Neural cell (in vitro differentiated cells): ENCODE measurements around the gene SMIM10. TPM values are rescaled to one million over a fixed set of nuclear protein-coding genes. Genes with fewer than 3 reads are reported as not detected.

ENCODE experiments used
- H2AFZ ChIP-seq: fragments of 200-600, 300-800 bp; sonication (generic), shearing (Covaris generic); 2 replicates; pipeline ENCODE4 v1.6.0; 2014; ENCODE audit warnings: low read depth, mild to moderate bottlenecking, antibody characterized with exemption, low read length, moderate library complexity
- H3F3A ChIP-seq: fragments of 200-600 bp; shearing (Covaris generic); 2 replicates; pipeline ENCODE4 v1.6.1; 2016; ENCODE audit warnings: mild to moderate bottlenecking, moderate library complexity, mixed read lengths, antibody characterized with exemption, low read length; ENCODE audit not compliant: insufficient read depth, poor library complexity, severe bottlenecking
- H3K27ac ChIP-seq: fragments of 200-600, 300-800 bp; sonication (generic), shearing (Covaris generic); 2 replicates; pipeline ENCODE4 v1.5.1; 2014; ENCODE audit warnings: mild to moderate bottlenecking, low read length, moderate library complexity
- H3K27me3 ChIP-seq: fragments of 300-800, 200-600 bp; sonication (generic), shearing (Covaris generic); 2 replicates; pipeline ENCODE4 v1.6.0; 2014; ENCODE audit warnings: mild to moderate bottlenecking, low read depth, low read length, moderate library complexity; ENCODE audit not compliant: insufficient read depth
- H3K36me3 ChIP-seq: fragments of 300-800, 200-600 bp; sonication (generic), shearing (Covaris generic); 2 replicates; pipeline ENCODE4 v1.5.1; 2014; ENCODE audit warnings: mild to moderate bottlenecking, antibody characterized with exemption, low read length, moderate library complexity; ENCODE audit not compliant: insufficient read depth
- H3K4me2 ChIP-seq: fragments of 300-800, 200-600 bp; sonication (generic), shearing (Covaris generic); 2 replicates; pipeline ENCODE4 v1.6.0; 2014; ENCODE audit warnings: mild to moderate bottlenecking, low read length
- H3K4me3 ChIP-seq: fragments of 300-800, 200-600 bp; sonication (generic), shearing (Covaris generic); 2 replicates; pipeline ENCODE4 v1.5.1; 2014; ENCODE audit warnings: mild to moderate bottlenecking, low read length, moderate library complexity
- H3K79me2 ChIP-seq: fragments of 200-600 bp; shearing (Covaris generic); replicated peaks from 2 replicates; pipeline ENCODE4 v1.6.0; 2014; ENCODE audit warnings: mild to moderate bottlenecking, low read length, moderate library complexity; ENCODE audit not compliant: insufficient read depth
- H3K9ac ChIP-seq: fragments of 300-800, 200-600 bp; sonication (generic), shearing (Covaris generic); 2 replicates; pipeline ENCODE4 v1.6.1; 2016; ENCODE audit warnings: mild to moderate bottlenecking, low read length, mixed read lengths
- H3K9me2 ChIP-seq: fragments of 200-600 bp; shearing (Covaris generic); 2 replicates; pipeline ENCODE4 v1.6.1; 2016; ENCODE audit warnings: mild to moderate bottlenecking, low read length, mixed read lengths; ENCODE audit not compliant: insufficient read depth
- H3K9me3 ChIP-seq: fragments of 200-600, 300-800 bp; sonication (generic), shearing (Covaris generic); 2 replicates; pipeline ENCODE4 v1.6.1; 2016; ENCODE audit warnings: mild to moderate bottlenecking, mixed run types, low read length, moderate library complexity, mixed read lengths
- H4K20me1 ChIP-seq: fragments of 200-600 bp; shearing (Covaris generic); 2 replicates; pipeline ENCODE4 v1.6.1; 2016; ENCODE audit warnings: mild to moderate bottlenecking, mixed run types; ENCODE audit not compliant: insufficient read depth
- EP300 ChIP-seq: fragments of 450-650 bp; conservative IDR thresholded peaks from 2 replicates; pipeline ENCODE4 v1.6.1; 2014; ENCODE audit warnings: antibody characterized with exemption, mild to moderate bottlenecking, moderate library complexity; ENCODE audit not compliant: poor library complexity, severe bottlenecking
- EZH2 ChIP-seq: fragments of 200-600, 300-800 bp; shearing (Covaris generic), sonication (generic); IDR thresholded peaks from 2 replicates; pipeline ENCODE4 v1.6.1; 2014; ENCODE audit warnings: antibody characterized with exemption, low read length, borderline replicate concordance, mild to moderate bottlenecking; ENCODE audit not compliant: insufficient read depth, poor library complexity, severe bottlenecking
- MXI1 ChIP-seq: fragments of 450-650 bp; conservative IDR thresholded peaks from 2 replicates; pipeline ENCODE4 v1.6.1; 2014; ENCODE audit warnings: antibody characterized with exemption, mild to moderate bottlenecking; ENCODE audit not compliant: poor library complexity, severe bottlenecking
- POLR2AphosphoS5 ChIP-seq: IDR thresholded peaks from 2 replicates; pipeline ENCODE4 v1.6.1; 2012
- RAD21 ChIP-seq: fragments of 450-650 bp; conservative IDR thresholded peaks from 2 replicates; pipeline ENCODE4 v1.6.1; 2014; ENCODE audit warnings: antibody characterized with exemption, mild to moderate bottlenecking, moderate library complexity
- SMC3 ChIP-seq: fragments of 450-650 bp; conservative IDR thresholded peaks from 2 replicates; pipeline ENCODE4 v1.6.1; 2014; ENCODE audit warnings: antibody characterized with exemption, mild to moderate bottlenecking, moderate library complexity; ENCODE audit not compliant: poor library complexity
- TAF1 ChIP-seq: IDR thresholded peaks from 2 replicates; pipeline ENCODE4 v1.6.1; 2012; ENCODE audit warnings: low read depth
- polyA plus RNA-seq: library from polyadenylated mRNA; depleted of rRNA; stranded (reverse); fragments of >200 nt; gene quantifications from 2 replicates; pipeline ENCODE4 v1.2.3, GENCODE V29; 2014
- TF ChIP-seq, protein P1 (sequence below): fragments of 450-650 bp; IDR thresholded peaks from 2 replicates; pipeline ENCODE4 v1.5.1; 2014; ENCODE audit warnings: antibody characterized with exemption, mild to moderate bottlenecking, moderate library complexity; ENCODE audit not compliant: poor library complexity, severe bottlenecking
- TF ChIP-seq, protein P2 (sequence below): IDR thresholded peaks from 2 replicates; pipeline ENCODE4 v1.6.1; 2012; ENCODE audit warnings: borderline replicate concordance

SMIM10 gene
- polyA plus RNA-seq, 1 donor from 2014 or later: not detected

DNA sequence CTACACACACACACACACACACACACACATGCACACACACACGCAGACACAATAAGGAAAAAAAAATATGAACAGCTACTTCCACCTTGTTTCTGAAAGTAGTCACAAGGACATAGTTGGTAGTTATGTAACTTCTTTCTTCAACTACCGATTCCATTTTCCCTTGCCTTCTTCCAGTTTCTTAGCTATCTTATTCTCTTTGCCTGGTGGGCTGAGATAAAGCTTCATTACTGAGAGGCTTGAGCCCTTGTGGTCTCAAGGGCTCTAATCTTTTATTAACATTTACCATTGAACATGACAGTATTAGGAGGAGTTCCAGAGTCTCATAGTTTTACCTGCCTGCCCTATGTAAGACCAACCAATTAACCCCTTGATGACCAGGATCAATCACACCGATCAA lies 8.9 kb upstream of the SMIM10 start:
- TF ChIP-seq MXI1 (no peak), EP300 (no peak), SMC3 (no peak), POLR2AphosphoS5 (no peak), TAF1 (no peak)
- TF ChIP-seq, protein P1, sequence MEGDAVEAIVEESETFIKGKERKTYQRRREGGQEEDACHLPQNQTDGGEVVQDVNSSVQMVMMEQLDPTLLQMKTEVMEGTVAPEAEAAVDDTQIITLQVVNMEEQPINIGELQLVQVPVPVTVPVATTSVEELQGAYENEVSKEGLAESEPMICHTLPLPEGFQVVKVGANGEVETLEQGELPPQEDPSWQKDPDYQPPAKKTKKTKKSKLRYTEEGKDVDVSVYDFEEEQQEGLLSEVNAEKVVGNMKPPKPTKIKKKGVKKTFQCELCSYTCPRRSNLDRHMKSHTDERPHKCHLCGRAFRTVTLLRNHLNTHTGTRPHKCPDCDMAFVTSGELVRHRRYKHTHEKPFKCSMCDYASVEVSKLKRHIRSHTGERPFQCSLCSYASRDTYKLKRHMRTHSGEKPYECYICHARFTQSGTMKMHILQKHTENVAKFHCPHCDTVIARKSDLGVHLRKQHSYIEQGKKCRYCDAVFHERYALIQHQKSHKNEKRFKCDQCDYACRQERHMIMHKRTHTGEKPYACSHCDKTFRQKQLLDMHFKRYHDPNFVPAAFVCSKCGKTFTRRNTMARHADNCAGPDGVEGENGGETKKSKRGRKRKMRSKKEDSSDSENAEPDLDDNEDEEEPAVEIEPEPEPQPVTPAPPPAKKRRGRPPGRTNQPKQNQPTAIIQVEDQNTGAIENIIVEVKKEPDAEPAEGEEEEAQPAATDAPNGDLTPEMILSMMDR: no peak
- H3K4me3 ChIP-seq: no peak overlapping the region
- no peak overlapping the region for H3K27ac ChIP-seq

DNA sequence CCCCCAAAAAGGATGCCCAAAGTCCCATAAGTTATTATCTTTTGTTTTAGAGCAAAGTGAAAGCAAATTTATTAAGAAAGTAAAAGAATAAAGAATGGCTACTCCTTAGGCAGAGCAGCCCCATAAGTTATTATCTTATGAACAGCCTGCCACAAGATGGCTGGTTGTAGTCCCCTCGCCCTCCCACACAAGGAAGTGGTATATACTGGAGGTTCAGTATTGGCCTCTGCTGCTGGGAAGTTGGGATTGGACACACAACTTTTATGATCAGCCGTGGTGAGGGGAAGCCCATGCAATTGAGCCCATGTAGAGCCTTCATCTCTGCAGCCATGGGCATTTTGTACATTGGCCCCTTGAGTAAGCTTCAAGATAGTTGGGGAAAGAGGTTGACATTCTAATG lies 8.0 kb upstream of the SMIM10 start:
- H3K9me3 ChIP-seq: no peaks in the 10 kb centered on the region
- no peaks in the 10 kb centered on the region for H3K36me3 ChIP-seq
- H3K27me3 ChIP-seq: no peaks in the 10 kb centered on the region
- H3K27ac ChIP-seq: no peak overlapping the region
- no peak overlapping the region for H3K9ac ChIP-seq
- no peaks in the 10 kb centered on the region for H3K79me2 ChIP-seq
- no peaks in the 10 kb centered on the region for H3F3A ChIP-seq
- H3K4me3 ChIP-seq: no peak overlapping the region
- H3K4me2 ChIP-seq: no peak overlapping the region
- no peak overlapping the region for H2AFZ ChIP-seq
- H4K20me1 ChIP-seq: no peaks in the 10 kb centered on the region
- H3K9me2 ChIP-seq: no peaks in the 10 kb centered on the region
- TF ChIP-seq EP300 (no peak), POLR2AphosphoS5 (no peak), SMC3 (no peak), MXI1 (no peak)
- TF ChIP-seq, protein P2, sequence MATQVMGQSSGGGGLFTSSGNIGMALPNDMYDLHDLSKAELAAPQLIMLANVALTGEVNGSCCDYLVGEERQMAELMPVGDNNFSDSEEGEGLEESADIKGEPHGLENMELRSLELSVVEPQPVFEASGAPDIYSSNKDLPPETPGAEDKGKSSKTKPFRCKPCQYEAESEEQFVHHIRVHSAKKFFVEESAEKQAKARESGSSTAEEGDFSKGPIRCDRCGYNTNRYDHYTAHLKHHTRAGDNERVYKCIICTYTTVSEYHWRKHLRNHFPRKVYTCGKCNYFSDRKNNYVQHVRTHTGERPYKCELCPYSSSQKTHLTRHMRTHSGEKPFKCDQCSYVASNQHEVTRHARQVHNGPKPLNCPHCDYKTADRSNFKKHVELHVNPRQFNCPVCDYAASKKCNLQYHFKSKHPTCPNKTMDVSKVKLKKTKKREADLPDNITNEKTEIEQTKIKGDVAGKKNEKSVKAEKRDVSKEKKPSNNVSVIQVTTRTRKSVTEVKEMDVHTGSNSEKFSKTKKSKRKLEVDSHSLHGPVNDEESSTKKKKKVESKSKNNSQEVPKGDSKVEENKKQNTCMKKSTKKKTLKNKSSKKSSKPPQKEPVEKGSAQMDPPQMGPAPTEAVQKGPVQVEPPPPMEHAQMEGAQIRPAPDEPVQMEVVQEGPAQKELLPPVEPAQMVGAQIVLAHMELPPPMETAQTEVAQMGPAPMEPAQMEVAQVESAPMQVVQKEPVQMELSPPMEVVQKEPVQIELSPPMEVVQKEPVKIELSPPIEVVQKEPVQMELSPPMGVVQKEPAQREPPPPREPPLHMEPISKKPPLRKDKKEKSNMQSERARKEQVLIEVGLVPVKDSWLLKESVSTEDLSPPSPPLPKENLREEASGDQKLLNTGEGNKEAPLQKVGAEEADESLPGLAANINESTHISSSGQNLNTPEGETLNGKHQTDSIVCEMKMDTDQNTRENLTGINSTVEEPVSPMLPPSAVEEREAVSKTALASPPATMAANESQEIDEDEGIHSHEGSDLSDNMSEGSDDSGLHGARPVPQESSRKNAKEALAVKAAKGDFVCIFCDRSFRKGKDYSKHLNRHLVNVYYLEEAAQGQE: no peak

More for the DNA sequence above, 8.9 kb upstream of the SMIM10 start:
- H4K20me1 ChIP-seq: no peaks in the 10 kb centered on the region
- H2AFZ ChIP-seq: no peak overlapping the region
- H3K9me3 ChIP-seq: no peaks in the 10 kb centered on the region
- H3K79me2 ChIP-seq: no peaks in the 10 kb centered on the region
- no peak overlapping the region for H3K9ac ChIP-seq
- H3K9me2 ChIP-seq: no peaks in the 10 kb centered on the region
- H3K27me3 ChIP-seq: no peaks in the 10 kb centered on the region
- H3K36me3 ChIP-seq: no peaks in the 10 kb centered on the region
- H3F3A ChIP-seq: no peaks in the 10 kb centered on the region
- H3K4me2 ChIP-seq: no peak overlapping the region

DNA sequence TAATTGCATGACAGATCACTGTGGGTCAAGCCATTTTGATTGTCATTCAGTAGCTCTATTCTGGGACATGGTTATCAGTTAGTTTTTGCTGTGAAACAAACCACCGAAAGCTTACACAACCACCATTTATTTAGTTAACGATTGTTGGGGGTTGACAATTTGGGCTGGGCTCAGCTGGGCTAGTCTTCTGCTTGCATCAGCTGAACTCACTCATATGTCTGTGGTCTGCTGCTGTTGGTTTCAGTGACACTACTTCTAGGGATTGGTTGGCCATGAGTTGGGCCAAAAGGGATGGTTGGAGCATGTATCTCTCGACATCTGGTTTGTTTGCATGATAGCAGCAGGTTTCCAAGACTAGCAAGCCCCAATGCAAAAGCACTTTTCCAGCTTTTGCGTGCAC lies 5.3 kb upstream of the SMIM10 start:
- no peak overlapping the region for H3K27ac ChIP-seq
- H3K9ac ChIP-seq: no peak overlapping the region
- no peak overlapping the region for H2AFZ ChIP-seq
- no peak overlapping the region for H3K4me2 ChIP-seq
- H3K9me3 ChIP-seq: no peaks in the 10 kb centered on the region
- TF ChIP-seq EP300: no peak
- TF ChIP-seq, protein P1: no peak
- TF ChIP-seq MXI1: no peak
- TF ChIP-seq RAD21: no peak
- TF ChIP-seq POLR2AphosphoS5: no peak
- TF ChIP-seq TAF1: no peak
- TF ChIP-seq, protein P2: no peak
- no peak for TF ChIP-seq EZH2
- TF ChIP-seq SMC3: no peak
- H3K27me3 ChIP-seq: no peaks in the 10 kb centered on the region
- no peaks in the 10 kb centered on the region for H4K20me1 ChIP-seq
- H3K36me3 ChIP-seq: no peaks in the 10 kb centered on the region
- no peak overlapping the region for H3K4me3 ChIP-seq
- no peaks in the 10 kb centered on the region for H3F3A ChIP-seq
- H3K9me2 ChIP-seq: no peaks in the 10 kb centered on the region
- no peaks in the 10 kb centered on the region for H3K79me2 ChIP-seq
